ENCODE results near the gene PDSS1. TPM values are rescaled to one million over a fixed set of nuclear protein-coding genes. Genes with fewer than 3 reads are reported as not detected.
"Not testable (repeated sequence)": the region's sequence is repeated elsewhere in the genome, so short reads cannot be mapped to it uniquely, and the experiment has no call there.

Gene PDSS1
- total and polyA plus RNA-seq, 9 of the 15 experiments (the other 6 are each of a cell fraction or from before 2014, with no cell fraction given) = 11.0 to 59.5 (median 45.3) TPM

DNA sequence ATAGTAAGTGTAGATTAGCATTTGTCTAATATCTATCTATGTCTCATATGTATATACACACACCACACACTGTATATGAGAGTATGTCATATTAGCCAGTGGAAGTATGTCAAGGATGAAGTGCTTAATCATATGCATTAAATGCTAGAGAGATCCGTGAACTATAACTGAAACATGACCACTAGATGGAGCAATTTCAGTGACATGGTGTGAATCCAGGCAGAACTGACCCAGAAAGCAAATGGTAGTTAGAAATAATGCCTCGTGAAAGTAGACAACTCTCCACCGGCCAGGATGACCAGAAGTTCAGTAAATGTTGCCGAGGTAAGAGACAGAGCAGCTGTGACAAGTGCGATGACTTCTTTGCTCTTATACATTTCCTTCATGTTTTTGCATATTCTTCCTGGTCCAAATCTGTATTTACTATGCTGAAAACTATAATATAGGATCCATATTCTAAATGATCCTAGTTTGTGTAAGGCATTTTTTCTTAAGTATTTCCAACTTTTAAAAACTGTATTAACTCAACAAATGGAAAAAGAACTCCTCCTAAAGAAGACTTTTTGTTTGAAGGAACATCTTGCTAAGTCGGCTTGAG, 12.7 kb upstream of the PDSS1 start:
- FAIRE-seq (peak; percentile 96), DNase-seq (ENCODE audit: extremely low read depth in 1 of 4, low spot score in 3 of 4) (peak in 2 of 4 experiments; percentile 33 to 63), ATAC-seq (peak; percentile 98)
- intact Hi-C loops (cut with micrococcal nuclease); H3K9me3 ChIP-seq (replicated peaks; ENCODE audit: control insufficient read depth, insufficient read depth, low read depth, low read length); CTCF ChIA-PET (ENCODE audit: low intra/inter-chr PET ratio); H3K27ac ChIP-seq (ENCODE audit: extremely low read depth, low read depth, low read length); H3K27me3 ChIP-seq (ENCODE audit: control insufficient read depth in 2 of 2, insufficient read depth in 2 of 2, low read length in 2 of 2); in situ Hi-C loops (cut with MboI); POLR2A ChIA-PET; H3K9ac ChIP-seq (ENCODE audit: insufficient read depth in 1 of 2, low read depth in 2 of 2, low read length in 2 of 2); H3K79me2 ChIP-seq (ENCODE audit: control insufficient read depth, insufficient read depth, low read length); H4K20me1 ChIP-seq (replicated peaks; ENCODE audit: control insufficient read depth, insufficient read depth, low read length); BruUV-seq (replicated peaks); H3K4me1 ChIP-seq (replicated peaks in 1 of 2; ENCODE audit: control insufficient read depth in 2 of 2, insufficient read depth in 2 of 2, low read length in 2 of 2); H3K36me3 ChIP-seq (ENCODE audit: control insufficient read depth, insufficient read depth, low read length); H3K9me1 ChIP-seq (ENCODE audit: control insufficient read depth, insufficient read depth, low read length); H3K4me3 ChIP-seq: not testable (repeated sequence)
- 16% methylated on average over 6 of the region's 6 CpGs for WGBS (ENCODE audit: insufficient coverage, low coverage, missing lambda C conversion rate)
- TF ChIP-seq L3MBTL2 (IDR thresholded peaks at IDR 0.05) (peak; percentile 27; the same call in 1 of the 2 replicates), RAD21 (CRISPR knock-in tag; conservative IDR thresholded peaks at IDR 0.05 in 1 of 2, IDR thresholded peaks at IDR 0.05 in 1 of 2) (peak; percentile 24 to 59; a peak in 3 of 4 replicates)
- TF ChIP-seq, protein P1, sequence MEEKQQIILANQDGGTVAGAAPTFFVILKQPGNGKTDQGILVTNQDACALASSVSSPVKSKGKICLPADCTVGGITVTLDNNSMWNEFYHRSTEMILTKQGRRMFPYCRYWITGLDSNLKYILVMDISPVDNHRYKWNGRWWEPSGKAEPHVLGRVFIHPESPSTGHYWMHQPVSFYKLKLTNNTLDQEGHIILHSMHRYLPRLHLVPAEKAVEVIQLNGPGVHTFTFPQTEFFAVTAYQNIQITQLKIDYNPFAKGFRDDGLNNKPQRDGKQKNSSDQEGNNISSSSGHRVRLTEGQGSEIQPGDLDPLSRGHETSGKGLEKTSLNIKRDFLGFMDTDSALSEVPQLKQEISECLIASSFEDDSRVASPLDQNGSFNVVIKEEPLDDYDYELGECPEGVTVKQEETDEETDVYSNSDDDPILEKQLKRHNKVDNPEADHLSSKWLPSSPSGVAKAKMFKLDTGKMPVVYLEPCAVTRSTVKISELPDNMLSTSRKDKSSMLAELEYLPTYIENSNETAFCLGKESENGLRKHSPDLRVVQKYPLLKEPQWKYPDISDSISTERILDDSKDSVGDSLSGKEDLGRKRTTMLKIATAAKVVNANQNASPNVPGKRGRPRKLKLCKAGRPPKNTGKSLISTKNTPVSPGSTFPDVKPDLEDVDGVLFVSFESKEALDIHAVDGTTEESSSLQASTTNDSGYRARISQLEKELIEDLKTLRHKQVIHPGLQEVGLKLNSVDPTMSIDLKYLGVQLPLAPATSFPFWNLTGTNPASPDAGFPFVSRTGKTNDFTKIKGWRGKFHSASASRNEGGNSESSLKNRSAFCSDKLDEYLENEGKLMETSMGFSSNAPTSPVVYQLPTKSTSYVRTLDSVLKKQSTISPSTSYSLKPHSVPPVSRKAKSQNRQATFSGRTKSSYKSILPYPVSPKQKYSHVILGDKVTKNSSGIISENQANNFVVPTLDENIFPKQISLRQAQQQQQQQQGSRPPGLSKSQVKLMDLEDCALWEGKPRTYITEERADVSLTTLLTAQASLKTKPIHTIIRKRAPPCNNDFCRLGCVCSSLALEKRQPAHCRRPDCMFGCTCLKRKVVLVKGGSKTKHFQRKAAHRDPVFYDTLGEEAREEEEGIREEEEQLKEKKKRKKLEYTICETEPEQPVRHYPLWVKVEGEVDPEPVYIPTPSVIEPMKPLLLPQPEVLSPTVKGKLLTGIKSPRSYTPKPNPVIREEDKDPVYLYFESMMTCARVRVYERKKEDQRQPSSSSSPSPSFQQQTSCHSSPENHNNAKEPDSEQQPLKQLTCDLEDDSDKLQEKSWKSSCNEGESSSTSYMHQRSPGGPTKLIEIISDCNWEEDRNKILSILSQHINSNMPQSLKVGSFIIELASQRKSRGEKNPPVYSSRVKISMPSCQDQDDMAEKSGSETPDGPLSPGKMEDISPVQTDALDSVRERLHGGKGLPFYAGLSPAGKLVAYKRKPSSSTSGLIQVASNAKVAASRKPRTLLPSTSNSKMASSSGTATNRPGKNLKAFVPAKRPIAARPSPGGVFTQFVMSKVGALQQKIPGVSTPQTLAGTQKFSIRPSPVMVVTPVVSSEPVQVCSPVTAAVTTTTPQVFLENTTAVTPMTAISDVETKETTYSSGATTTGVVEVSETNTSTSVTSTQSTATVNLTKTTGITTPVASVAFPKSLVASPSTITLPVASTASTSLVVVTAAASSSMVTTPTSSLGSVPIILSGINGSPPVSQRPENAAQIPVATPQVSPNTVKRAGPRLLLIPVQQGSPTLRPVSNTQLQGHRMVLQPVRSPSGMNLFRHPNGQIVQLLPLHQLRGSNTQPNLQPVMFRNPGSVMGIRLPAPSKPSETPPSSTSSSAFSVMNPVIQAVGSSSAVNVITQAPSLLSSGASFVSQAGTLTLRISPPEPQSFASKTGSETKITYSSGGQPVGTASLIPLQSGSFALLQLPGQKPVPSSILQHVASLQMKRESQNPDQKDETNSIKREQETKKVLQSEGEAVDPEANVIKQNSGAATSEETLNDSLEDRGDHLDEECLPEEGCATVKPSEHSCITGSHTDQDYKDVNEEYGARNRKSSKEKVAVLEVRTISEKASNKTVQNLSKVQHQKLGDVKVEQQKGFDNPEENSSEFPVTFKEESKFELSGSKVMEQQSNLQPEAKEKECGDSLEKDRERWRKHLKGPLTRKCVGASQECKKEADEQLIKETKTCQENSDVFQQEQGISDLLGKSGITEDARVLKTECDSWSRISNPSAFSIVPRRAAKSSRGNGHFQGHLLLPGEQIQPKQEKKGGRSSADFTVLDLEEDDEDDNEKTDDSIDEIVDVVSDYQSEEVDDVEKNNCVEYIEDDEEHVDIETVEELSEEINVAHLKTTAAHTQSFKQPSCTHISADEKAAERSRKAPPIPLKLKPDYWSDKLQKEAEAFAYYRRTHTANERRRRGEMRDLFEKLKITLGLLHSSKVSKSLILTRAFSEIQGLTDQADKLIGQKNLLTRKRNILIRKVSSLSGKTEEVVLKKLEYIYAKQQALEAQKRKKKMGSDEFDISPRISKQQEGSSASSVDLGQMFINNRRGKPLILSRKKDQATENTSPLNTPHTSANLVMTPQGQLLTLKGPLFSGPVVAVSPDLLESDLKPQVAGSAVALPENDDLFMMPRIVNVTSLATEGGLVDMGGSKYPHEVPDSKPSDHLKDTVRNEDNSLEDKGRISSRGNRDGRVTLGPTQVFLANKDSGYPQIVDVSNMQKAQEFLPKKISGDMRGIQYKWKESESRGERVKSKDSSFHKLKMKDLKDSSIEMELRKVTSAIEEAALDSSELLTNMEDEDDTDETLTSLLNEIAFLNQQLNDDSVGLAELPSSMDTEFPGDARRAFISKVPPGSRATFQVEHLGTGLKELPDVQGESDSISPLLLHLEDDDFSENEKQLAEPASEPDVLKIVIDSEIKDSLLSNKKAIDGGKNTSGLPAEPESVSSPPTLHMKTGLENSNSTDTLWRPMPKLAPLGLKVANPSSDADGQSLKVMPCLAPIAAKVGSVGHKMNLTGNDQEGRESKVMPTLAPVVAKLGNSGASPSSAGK (IDR thresholded peaks at IDR 0.05) = peak; percentile 48; the same call in 1 of the 2 replicates
- TF ChIP-seq, protein P2, sequence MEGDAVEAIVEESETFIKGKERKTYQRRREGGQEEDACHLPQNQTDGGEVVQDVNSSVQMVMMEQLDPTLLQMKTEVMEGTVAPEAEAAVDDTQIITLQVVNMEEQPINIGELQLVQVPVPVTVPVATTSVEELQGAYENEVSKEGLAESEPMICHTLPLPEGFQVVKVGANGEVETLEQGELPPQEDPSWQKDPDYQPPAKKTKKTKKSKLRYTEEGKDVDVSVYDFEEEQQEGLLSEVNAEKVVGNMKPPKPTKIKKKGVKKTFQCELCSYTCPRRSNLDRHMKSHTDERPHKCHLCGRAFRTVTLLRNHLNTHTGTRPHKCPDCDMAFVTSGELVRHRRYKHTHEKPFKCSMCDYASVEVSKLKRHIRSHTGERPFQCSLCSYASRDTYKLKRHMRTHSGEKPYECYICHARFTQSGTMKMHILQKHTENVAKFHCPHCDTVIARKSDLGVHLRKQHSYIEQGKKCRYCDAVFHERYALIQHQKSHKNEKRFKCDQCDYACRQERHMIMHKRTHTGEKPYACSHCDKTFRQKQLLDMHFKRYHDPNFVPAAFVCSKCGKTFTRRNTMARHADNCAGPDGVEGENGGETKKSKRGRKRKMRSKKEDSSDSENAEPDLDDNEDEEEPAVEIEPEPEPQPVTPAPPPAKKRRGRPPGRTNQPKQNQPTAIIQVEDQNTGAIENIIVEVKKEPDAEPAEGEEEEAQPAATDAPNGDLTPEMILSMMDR (IDR thresholded peaks at IDR 0.05 in 2 of 3, conservative IDR thresholded peaks at IDR 0.05 in 1 of 3; ENCODE audit: insufficient read depth in 2 of 3, low read depth in 1 of 3, low read length in 3 of 3) = peak; percentile 46 to 62 (median 59)
- TF ChIP-seq, protein P3, sequence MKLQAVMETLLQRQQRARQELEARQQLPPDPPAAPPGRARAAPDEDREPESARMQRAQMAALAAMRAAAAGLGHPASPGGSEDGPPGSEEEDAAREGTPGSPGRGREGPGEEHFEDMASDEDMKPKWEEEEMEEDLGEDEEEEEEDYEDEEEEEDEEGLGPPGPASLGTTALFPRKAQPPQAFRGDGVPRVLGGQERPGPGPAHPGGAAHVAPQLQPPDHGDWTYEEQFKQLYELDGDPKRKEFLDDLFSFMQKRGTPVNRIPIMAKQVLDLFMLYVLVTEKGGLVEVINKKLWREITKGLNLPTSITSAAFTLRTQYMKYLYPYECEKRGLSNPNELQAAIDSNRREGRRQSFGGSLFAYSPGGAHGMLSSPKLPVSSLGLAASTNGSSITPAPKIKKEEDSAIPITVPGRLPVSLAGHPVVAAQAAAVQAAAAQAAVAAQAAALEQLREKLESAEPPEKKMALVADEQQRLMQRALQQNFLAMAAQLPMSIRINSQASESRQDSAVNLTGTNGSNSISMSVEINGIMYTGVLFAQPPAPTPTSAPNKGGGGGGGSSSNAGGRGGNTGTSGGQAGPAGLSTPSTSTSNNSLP (IDR thresholded peaks at IDR 0.05; ENCODE audit: borderline replicate concordance, low read depth, low read length) = 0 out of 2 replicates have a peak, but pooled peaks have one; percentile 57
- Histone ChIP-seq H2AFZ (ENCODE audit: low read depth, low read length) (peak overlapping the region; percentile 84), H3K4me2 (ENCODE audit: insufficient read depth, low read length) (peak overlapping the region; percentile 30; the same call in 1 of the 2 replicates)

All from K562 (cell line).